Gastrocnemius medialis (tissue), 4 donors: ENCODE measurements around the gene PRDM10.

Source experiments
- POLR2A ChIP-seq, 2 donors: fragments of 450-650 bp; IDR thresholded peaks; one replicate each; pipeline ENCODE4 v1.6.1; 2017; ENCODE audit warnings: antibody characterized with exemption in 2 of 2, mild to moderate bottlenecking in 2 of 2, moderate library complexity in 2 of 2
- TF ChIP-seq, protein P1 (sequence below), 5 experiments: fragments of 450-650 bp in 3 of 5; fragments of 200-600 bp in 2 of 5; sonication (generic) in 2 of 5; IDR thresholded peaks in 4 of 5; conservative IDR thresholded peaks in 1 of 5; 1 replicate in 4 of 5; 2 replicates in 1 of 5; pipeline ENCODE4 v1.5.1; 2016 to 2019; ENCODE audit warnings: antibody characterized with exemption in 5 of 5, mild to moderate bottlenecking in 3 of 5, moderate library complexity in 3 of 5

DNA sequence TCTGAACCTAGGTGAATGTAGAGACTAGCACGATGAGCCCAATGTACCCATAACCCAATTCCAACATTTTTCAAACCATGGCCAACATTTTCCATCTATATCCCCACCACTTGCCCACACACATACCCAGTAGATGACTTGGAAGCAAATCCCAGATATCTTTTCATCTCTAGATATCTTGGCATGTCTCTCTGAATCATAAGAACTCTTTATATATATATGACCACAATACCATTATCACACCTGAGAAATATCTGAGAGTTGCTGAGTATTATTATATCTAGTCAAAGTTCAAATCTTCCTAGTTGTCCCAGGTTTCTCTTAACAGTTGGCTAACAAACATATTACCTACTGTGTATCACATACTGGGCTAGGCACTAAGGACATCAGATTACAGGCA is 69.4 kb downstream of the PRDM10 start:
- TF ChIP-seq, protein P1, sequence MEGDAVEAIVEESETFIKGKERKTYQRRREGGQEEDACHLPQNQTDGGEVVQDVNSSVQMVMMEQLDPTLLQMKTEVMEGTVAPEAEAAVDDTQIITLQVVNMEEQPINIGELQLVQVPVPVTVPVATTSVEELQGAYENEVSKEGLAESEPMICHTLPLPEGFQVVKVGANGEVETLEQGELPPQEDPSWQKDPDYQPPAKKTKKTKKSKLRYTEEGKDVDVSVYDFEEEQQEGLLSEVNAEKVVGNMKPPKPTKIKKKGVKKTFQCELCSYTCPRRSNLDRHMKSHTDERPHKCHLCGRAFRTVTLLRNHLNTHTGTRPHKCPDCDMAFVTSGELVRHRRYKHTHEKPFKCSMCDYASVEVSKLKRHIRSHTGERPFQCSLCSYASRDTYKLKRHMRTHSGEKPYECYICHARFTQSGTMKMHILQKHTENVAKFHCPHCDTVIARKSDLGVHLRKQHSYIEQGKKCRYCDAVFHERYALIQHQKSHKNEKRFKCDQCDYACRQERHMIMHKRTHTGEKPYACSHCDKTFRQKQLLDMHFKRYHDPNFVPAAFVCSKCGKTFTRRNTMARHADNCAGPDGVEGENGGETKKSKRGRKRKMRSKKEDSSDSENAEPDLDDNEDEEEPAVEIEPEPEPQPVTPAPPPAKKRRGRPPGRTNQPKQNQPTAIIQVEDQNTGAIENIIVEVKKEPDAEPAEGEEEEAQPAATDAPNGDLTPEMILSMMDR (IDR thresholded peaks at IDR 0.05 in 4 of 5, conservative IDR thresholded peaks at IDR 0.05 in 1 of 5) = no peak
- TF ChIP-seq POLR2A (IDR thresholded peaks at IDR 0.05) = no peak
